Right lobe of liver (tissue), 4 donors: ENCODE results near the gene NYAP2.

Experiments
- POLR2A ChIP-seq: fragments of 450-650 bp; IDR thresholded peaks from one replicate; pipeline ENCODE4 v1.6.1; 2017; ENCODE audit warnings: antibody characterized with exemption, mild to moderate bottlenecking
- TF ChIP-seq, protein P1 (sequence below), 4 donors: fragments of 200-600 bp in 3 of 4; fragments of 450-650 bp in 1 of 4; IDR thresholded peaks; one replicate each; pipeline versions ENCODE4 v1.5.1 to v1.8.0; 2016 to 2022; ENCODE audit warnings: antibody characterized with exemption in 4 of 4, mild to moderate bottlenecking in 2 of 4
- donor health status: DM: no; HTN: no; CAD: no.
- donor health status: DM: no; HTN: no; CAD: no.
- donor health status: DM: no; HTN: yes; CAD: no.

DNA sequence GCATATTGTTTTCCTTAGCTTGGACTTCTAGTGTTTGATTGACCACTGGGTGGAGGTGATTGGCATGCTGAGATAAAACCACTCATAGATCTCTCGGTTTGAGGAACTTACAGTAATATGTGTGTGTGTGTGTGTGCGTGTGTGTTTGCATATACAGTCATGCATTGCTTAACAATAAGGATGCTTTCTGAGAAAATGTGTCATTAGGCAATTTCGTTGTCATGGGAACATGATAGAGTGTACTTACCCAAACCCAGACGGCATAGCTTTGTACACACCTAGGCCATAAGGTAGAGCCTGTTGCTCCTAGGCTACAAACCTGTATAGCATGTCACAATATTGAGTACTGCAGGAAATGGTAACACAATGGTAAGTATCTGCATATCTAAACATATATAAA lies 167.3 kb downstream of the NYAP2 start:
- TF ChIP-seq, protein P1, sequence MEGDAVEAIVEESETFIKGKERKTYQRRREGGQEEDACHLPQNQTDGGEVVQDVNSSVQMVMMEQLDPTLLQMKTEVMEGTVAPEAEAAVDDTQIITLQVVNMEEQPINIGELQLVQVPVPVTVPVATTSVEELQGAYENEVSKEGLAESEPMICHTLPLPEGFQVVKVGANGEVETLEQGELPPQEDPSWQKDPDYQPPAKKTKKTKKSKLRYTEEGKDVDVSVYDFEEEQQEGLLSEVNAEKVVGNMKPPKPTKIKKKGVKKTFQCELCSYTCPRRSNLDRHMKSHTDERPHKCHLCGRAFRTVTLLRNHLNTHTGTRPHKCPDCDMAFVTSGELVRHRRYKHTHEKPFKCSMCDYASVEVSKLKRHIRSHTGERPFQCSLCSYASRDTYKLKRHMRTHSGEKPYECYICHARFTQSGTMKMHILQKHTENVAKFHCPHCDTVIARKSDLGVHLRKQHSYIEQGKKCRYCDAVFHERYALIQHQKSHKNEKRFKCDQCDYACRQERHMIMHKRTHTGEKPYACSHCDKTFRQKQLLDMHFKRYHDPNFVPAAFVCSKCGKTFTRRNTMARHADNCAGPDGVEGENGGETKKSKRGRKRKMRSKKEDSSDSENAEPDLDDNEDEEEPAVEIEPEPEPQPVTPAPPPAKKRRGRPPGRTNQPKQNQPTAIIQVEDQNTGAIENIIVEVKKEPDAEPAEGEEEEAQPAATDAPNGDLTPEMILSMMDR (IDR thresholded peaks at IDR 0.05): no peak
- TF ChIP-seq POLR2A: no peak
